Renal pelvis (tissue), 4 donors: ENCODE data around the gene CRNKL1. TPM values are rescaled to one million over a fixed set of nuclear protein-coding genes. Genes with fewer than 3 reads are reported as not detected.

ENCODE experiments used
- DNase-seq: peaks from one replicate; pipeline ENCODE4 v3.0.0-alpha.2; 2013
- polyA plus RNA-seq, 3 donors: library from polyadenylated mRNA; unstranded; fragments of 120-200 nt; gene quantifications; one replicate each; pipeline ENCODE4 v1.2.1, GENCODE V29; 2013; ENCODE audit not compliant: insufficient read length in 3 of 3

The CRNKL1 gene
- polyA plus RNA-seq, 3 donors = 36.3 to 42.5 (median 41.4) TPM

- DNase-seq = no peak
These were observed 61.0 kb downstream of the CRNKL1 start for GRCh38 chr20:19991308-19991707.

DNA sequence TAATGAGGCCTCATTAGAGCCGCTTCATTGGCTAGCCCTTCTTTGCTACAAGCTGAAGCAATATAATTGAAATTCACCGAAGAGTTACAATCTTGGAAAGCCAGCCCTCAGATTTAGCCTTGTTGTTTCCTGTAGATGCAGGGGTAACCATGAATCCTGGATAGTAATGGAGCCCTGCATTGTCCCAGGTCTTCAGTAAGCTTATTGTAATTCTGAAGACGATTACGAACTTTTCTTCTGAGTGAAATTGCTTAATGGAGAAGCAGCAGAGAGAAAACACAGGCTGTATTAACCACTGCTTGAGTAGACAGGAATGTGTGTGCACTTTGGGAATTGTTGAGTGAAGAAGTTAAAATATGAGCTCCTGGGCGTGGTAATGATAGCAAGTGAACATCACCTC lies 61.4 kb downstream of the CRNKL1 start:
- no peak for DNase-seq

DNA sequence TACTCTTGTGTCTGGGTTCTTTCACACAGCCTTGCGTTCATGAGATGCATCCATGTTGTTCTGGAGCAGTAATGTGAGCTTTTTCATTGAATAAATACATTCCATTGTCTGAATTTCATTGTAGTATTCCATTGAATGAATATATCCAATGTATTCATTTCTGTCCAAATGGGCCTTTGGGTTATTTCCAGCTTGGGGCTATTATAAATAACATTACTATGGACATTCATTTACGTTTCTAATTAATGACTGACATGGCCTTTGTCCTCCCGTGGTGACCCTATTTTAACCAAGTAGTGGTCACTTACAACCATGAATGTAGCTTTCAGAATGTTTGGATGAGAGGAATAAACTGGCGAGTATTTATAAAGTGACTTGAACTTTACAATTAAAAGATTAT lies 65.2 kb downstream of the CRNKL1 start:
- no peak for DNase-seq

DNA sequence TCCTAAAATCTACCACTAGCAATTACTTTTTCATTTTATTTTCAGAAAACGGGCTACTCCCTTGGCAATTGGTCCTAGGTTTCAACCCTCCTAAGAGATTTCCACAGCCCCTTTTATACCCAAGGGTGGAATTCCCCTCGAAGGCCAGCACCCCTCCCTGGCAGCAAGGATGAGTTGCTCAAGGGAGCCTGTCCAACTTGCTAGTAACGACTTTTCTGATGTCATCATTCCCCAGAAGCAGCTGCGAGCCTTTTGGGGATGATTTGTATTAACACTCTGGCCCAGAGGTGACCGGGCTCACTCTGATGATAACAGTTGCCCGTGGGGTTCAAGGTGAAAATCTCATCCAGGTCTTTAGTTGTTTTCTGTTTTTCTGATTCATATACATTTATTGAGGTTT lies 65.8 kb downstream of the CRNKL1 start:
- DNase-seq = no peak

Other genes starting within 250 kb of the CRNKL1 start
- gene NAA20, start 35.1 kb downstream of the CRNKL1 start, polyA plus RNA-seq = 10 to 100 TPM; 88.4 to 95.9 (median 90.9) TPM
- gene CFAP61, start 66 bp upstream of the CRNKL1 start, polyA plus RNA-seq = 1 to 10 TPM; 2.5 to 6.5 (median 2.8) TPM